ENCODE measurements around the gene DRC3. TPM values are rescaled to one million over a fixed set of nuclear protein-coding genes. Genes with fewer than 3 reads are reported as not detected.

DRC3 gene
- total RNA-seq, 2 experiments from 2014 or later, result 0.19 TPM; not detected in 1

DNA sequence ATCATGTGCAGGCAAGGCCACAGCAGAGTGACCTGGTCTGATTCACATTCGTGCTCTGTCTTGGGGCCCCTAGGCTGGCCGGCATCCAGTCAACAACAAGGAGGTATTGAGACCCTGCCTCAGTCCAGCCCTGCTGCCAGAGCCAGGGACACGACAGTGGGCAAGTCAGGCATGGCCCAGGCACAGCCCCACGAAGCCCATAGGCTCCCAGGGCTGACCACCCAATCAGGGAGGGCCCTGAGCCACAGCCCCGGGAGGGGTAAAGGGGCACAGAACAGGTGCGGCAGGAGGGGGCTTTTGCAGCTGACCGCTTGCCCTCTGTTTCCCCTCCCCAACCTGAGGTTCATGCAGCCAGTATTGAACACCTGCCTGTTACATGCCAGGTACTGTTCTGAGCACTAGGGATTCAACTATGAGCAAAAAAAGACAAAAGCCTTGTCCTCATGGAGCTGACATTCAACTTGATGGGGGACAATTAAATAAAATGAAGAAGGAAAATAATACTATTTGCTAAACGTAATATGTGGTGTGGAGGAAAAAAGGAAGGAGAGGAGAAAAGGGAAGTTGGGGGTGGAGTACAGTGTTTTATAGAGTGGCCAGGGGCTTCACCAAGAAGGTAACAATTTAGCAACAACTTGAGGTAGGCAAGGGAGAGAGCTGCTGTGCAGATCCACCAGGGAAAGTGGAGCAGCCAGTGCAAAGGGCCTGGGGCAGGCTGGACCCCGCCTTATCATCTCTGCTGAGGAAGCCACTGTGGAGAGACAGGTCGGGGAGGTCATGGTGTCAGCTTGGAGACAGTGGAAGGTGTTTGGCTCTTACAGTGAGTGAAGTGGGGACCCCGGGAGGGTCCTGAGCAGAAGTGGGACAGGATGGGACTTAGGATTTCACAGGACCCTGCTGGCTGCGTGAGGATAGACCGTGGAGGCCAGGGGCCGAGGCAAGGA, 6.1 kb downstream of the DRC3 start:
- no peak overlapping the region for H3K27ac ChIP-seq (ENCODE audit: low read depth, low read length, poor library complexity, severe bottlenecking)
- DNase-seq (ENCODE audit: low spot score), result no peak
- TF ChIP-seq EZH2phosphoT487 (IDR thresholded peaks at IDR 0.05; ENCODE audit: borderline replicate concordance, low read depth, low read length), result no peak
- TF ChIP-seq, protein P1, sequence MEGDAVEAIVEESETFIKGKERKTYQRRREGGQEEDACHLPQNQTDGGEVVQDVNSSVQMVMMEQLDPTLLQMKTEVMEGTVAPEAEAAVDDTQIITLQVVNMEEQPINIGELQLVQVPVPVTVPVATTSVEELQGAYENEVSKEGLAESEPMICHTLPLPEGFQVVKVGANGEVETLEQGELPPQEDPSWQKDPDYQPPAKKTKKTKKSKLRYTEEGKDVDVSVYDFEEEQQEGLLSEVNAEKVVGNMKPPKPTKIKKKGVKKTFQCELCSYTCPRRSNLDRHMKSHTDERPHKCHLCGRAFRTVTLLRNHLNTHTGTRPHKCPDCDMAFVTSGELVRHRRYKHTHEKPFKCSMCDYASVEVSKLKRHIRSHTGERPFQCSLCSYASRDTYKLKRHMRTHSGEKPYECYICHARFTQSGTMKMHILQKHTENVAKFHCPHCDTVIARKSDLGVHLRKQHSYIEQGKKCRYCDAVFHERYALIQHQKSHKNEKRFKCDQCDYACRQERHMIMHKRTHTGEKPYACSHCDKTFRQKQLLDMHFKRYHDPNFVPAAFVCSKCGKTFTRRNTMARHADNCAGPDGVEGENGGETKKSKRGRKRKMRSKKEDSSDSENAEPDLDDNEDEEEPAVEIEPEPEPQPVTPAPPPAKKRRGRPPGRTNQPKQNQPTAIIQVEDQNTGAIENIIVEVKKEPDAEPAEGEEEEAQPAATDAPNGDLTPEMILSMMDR (conservative IDR thresholded peaks at IDR 0.05; ENCODE audit: low read length), result no peak
- no peaks in the 10 kb centered on the region for H3K4me1 ChIP-seq (ENCODE audit: insufficient read depth, low read length, poor library complexity, severe bottlenecking)
- H3K36me3 ChIP-seq (ENCODE audit: insufficient read depth, low read length), result no peaks in the 10 kb centered on the region
- ChIA-PET CTCF (ENCODE audit: unreplicated experiment) (no interaction called here), POLR2A (interaction anchor here (0.6 kb wide), 1 partner anchor 73 kb away, joined by 3 read pairs; no protein-coding TSS in a partner anchor)
- H3K79me2 ChIP-seq (ENCODE audit: insufficient read depth, low read depth, low read length), result no peaks in the 10 kb centered on the region
- H3K4me3 ChIP-seq (ENCODE audit: low read depth, low read length, poor library complexity, severe bottlenecking), result no peak overlapping the region
- H3K4me2 ChIP-seq (ENCODE audit: low read length), result no peak overlapping the region
- intact Hi-C loops (cut with micrococcal nuclease; ENCODE audit: unreplicated experiment), result no loop called here
- no TSS peak for BruUV-seq (replicated peaks)
- H3K9me3 ChIP-seq (ENCODE audit: low read length), result no peaks in the 10 kb centered on the region
- H3K9me2 ChIP-seq (ENCODE audit: insufficient read depth, low read length), result no peaks in the 10 kb centered on the region
- no peaks in the 10 kb centered on the region for H4K20me1 ChIP-seq (ENCODE audit: insufficient read depth, low read length)
- H2AFZ ChIP-seq (ENCODE audit: low read length), result no peak overlapping the region

DNA sequence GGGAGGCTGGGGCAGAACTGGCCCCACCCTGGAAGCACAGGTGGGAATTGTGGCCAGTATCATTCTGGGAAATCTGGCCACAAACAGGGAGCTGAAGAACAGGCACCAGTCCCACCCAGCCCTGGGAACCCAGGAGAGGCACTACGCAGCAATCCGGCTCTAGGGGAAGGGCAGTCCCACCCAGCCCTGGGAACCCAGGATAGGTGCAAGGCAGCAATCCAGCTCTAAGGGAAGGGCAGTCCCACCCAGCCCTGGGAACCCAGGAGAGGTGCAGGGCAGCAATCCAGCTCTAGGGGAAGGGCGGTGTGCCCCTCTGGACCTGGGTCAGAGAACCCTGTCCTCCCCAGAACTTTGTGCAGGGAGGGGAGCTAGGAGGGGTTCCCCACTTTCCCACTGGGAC, 7.1 kb downstream of the DRC3 start:
- Histone ChIP-seq H3K27ac (ENCODE audit: low read depth, low read length, poor library complexity, severe bottlenecking) (no peak overlapping the region), H3K9me3 (ENCODE audit: low read length) (no peaks in the 10 kb centered on the region), H3K4me2 (ENCODE audit: low read length) (no peak overlapping the region), H3K9me2 (ENCODE audit: insufficient read depth, low read length) (no peaks in the 10 kb centered on the region), H3K79me2 (ENCODE audit: insufficient read depth, low read depth, low read length) (no peaks in the 10 kb centered on the region), H2AFZ (ENCODE audit: low read length) (no peak overlapping the region), H3K4me1 (ENCODE audit: insufficient read depth, low read length, poor library complexity, severe bottlenecking) (no peaks in the 10 kb centered on the region), H3K4me3 (ENCODE audit: low read depth, low read length, poor library complexity, severe bottlenecking) (no peak overlapping the region), H4K20me1 (ENCODE audit: insufficient read depth, low read length) (no peaks in the 10 kb centered on the region), H3K36me3 (ENCODE audit: insufficient read depth, low read length) (no peaks in the 10 kb centered on the region)
- no TSS peak for BruUV-seq (replicated peaks)
- ChIA-PET CTCF (ENCODE audit: unreplicated experiment) (no interaction called here), POLR2A (no interaction called here)
- TF ChIP-seq, protein P1 (conservative IDR thresholded peaks at IDR 0.05; ENCODE audit: low read length), result no peak
- TF ChIP-seq EZH2phosphoT487 (IDR thresholded peaks at IDR 0.05; ENCODE audit: borderline replicate concordance, low read depth, low read length), result no peak
- intact Hi-C loops (cut with micrococcal nuclease; ENCODE audit: unreplicated experiment), result no loop called here
- no peak for DNase-seq (ENCODE audit: low spot score)

DNA sequence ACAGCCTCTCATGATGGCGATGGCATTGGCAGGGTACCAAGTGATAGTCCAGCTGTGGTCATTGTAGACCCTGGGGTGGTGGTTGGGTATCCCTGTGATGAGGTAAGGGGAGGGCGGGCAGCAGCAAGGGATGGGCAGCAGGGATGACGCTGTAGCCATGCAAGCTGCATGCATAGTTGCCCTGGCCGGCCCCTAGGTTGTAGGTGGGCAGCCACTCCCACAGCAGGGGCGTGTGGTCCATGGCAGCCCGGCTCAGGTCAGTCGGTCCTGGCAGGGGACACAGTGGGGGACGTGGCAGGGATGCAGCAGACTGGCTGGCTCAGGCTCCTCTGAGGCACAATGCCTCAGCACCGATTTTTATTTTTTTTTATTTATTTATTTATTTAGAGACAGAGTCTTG, 8.7 kb downstream of the DRC3 start:
- H3K79me2 ChIP-seq (ENCODE audit: insufficient read depth, low read depth, low read length), result no peaks in the 10 kb centered on the region
- no peak overlapping the region for H2AFZ ChIP-seq (ENCODE audit: low read length)
- no peak overlapping the region for H3K27ac ChIP-seq (ENCODE audit: low read depth, low read length, poor library complexity, severe bottlenecking)
- H3K36me3 ChIP-seq (ENCODE audit: insufficient read depth, low read length), result no peaks in the 10 kb centered on the region
- BruUV-seq (replicated peaks), result no TSS peak
- CTCF ChIA-PET (ENCODE audit: unreplicated experiment), result no interaction called here
- intact Hi-C loops (cut with micrococcal nuclease; ENCODE audit: unreplicated experiment), result no loop called here
- H3K9me3 ChIP-seq (ENCODE audit: low read length), result no peaks in the 10 kb centered on the region
- H3K4me2 ChIP-seq (ENCODE audit: low read length), result no peak overlapping the region
- no peaks in the 10 kb centered on the region for H4K20me1 ChIP-seq (ENCODE audit: insufficient read depth, low read length)
- DNase-seq (ENCODE audit: low spot score), result no peak
- TF ChIP-seq EZH2phosphoT487 (IDR thresholded peaks at IDR 0.05; ENCODE audit: borderline replicate concordance, low read depth, low read length), result no peak
- TF ChIP-seq, protein P1 (conservative IDR thresholded peaks at IDR 0.05; ENCODE audit: low read length), result no peak
- POLR2A ChIA-PET, result no interaction called here
- H3K4me1 ChIP-seq (ENCODE audit: insufficient read depth, low read length, poor library complexity, severe bottlenecking), result no peaks in the 10 kb centered on the region
- no peak overlapping the region for H3K4me3 ChIP-seq (ENCODE audit: low read depth, low read length, poor library complexity, severe bottlenecking)
- H3K9me2 ChIP-seq (ENCODE audit: insufficient read depth, low read length), result no peaks in the 10 kb centered on the region
